GM12878 (cell line): Measurements from ENCODE around the gene XPO5. TPM values are rescaled to one million over a fixed set of nuclear protein-coding genes. Genes with fewer than 3 reads are reported as not detected.
"Not testable (repeated sequence)": the region's sequence is repeated elsewhere in the genome, so short reads cannot be mapped to it uniquely, and the experiment has no call there.

Source experiments
- ATAC-seq: fragments of 200-7000 bp; cut with Tn5 transposase; 3 replicates; pipeline ENCODE4 v1.9.1; 2020; ENCODE audit warnings: mild to moderate bottlenecking, moderate library complexity
- BruUV-seq: library from RNA; stranded (reverse); fragments of 400-500 nt; replicated peaks from 2 replicates; lab custom pipeline; 2021; lab: Mats Ljungman, UMichigan
- CTCF ChIA-PET: fragments of 300-600 bp; sonication (Branson Sonifier 250); formaldehyde crosslinking; extraction: SDS; loops from one replicate; lab custom pipeline; 2021; ENCODE audit warnings: inconsistent platforms; lab: Yijun Ruan, JAX
- POLR2A ChIA-PET: fragments of 350-600 bp; formaldehyde crosslinking; extraction: SDS; loops from one replicate; lab custom pipeline; 2021; ENCODE audit warnings: inconsistent platforms; lab: Charles Lee
- RAD21 ChIA-PET: fragments of 300-600 bp; sonication (Branson Sonifier 250); formaldehyde crosslinking; loops from one replicate; lab custom pipeline; 2023; ENCODE audit warnings: antibody characterized with exemption; ENCODE audit not compliant: unreplicated experiment; lab: Charles Lee
- SMC1A ChIA-PET: fragments of 300-600 bp; sonication (Branson Sonifier 250); formaldehyde crosslinking; loops from one replicate; lab custom pipeline; 2023; ENCODE audit not compliant: unreplicated experiment, uncharacterized antibody; lab: Charles Lee
- DNase-seq: peaks from one replicate; pipeline ENCODE4 v3.0.0-alpha.2; 2011; ENCODE audit warnings: low read depth, low spot score
- FAIRE-seq: peaks from 3 replicates; lab custom pipeline; 2011; peaks lifted over from hg19 to GRCh38; lab: Jason Lieb, UNC
- H2AFZ ChIP-seq: 2 replicates; pipeline ENCODE4 v1.6.0; 2011; ENCODE audit warnings: low read depth, low read length, control low read depth; ENCODE audit not compliant: control insufficient read depth
- H3K27ac ChIP-seq: 2 replicates; pipeline ENCODE4 v1.5.1; 2011; ENCODE audit warnings: control low read depth; ENCODE audit not compliant: control insufficient read depth, insufficient read depth
- H3K27me3 ChIP-seq, 2 experiments: replicated peaks in 1 of 2; 2 replicates each; pipeline versions ENCODE4 v1.6.0 to v1.6.1; 2011; ENCODE audit warnings: low read length in 1 of 2; ENCODE audit not compliant: control insufficient read depth in 2 of 2, insufficient read depth in 2 of 2
- H3K36me3 ChIP-seq, 2 experiments: 2 replicates each; pipeline ENCODE4 v1.5.1; 2011; ENCODE audit warnings: low read length in 1 of 2; ENCODE audit not compliant: control insufficient read depth in 2 of 2, insufficient read depth in 2 of 2
- H3K4me1 ChIP-seq: 2 replicates; pipeline ENCODE4 v1.6.1; 2011; ENCODE audit warnings: mild to moderate bottlenecking, low read length, moderate library complexity, mixed read lengths; ENCODE audit not compliant: control insufficient read depth, insufficient read depth
- H3K4me2 ChIP-seq: 2 replicates; pipeline ENCODE4 v1.6.0; 2011; ENCODE audit warnings: control low read depth; ENCODE audit not compliant: control insufficient read depth, insufficient read depth
- H3K4me3 ChIP-seq: fragments of 200-600 bp; sonication (generic); 2 replicates; pipeline ENCODE4 v1.5.1; 2016
- H3K79me2 ChIP-seq: 2 replicates; pipeline ENCODE4 v1.6.0; 2011; ENCODE audit warnings: low read length; ENCODE audit not compliant: control insufficient read depth, insufficient read depth
- H3K9ac ChIP-seq: 2 replicates; pipeline ENCODE4 v1.8.0; 2011; ENCODE audit warnings: low read length, control low read depth, mixed read lengths; ENCODE audit not compliant: control insufficient read depth, insufficient read depth
- H3K9me3 ChIP-seq: replicated peaks from 3 replicates; pipeline ENCODE4 v1.5.1; 2011; ENCODE audit warnings: mild to moderate bottlenecking, low read length; ENCODE audit not compliant: control insufficient read depth, insufficient read depth
- H4K20me1 ChIP-seq: 2 replicates; pipeline ENCODE4 v1.6.0; 2011; ENCODE audit not compliant: control insufficient read depth, insufficient read depth
- POLR2A ChIP-seq: IDR thresholded peaks from 2 replicates; pipeline ENCODE4 v1.6.1; 2011; ENCODE audit warnings: low read depth, mild to moderate bottlenecking, low read length
- RCOR1 ChIP-seq: conservative IDR thresholded peaks from 2 replicates; pipeline ENCODE4 v1.6.1; 2012; ENCODE audit warnings: low read depth, low read length, improper control_type of control experiment
- SIX5 ChIP-seq: IDR thresholded peaks from 2 replicates; pipeline ENCODE4 v1.6.1; 2011; ENCODE audit warnings: mild to moderate bottlenecking, low read depth, low read length, moderate library complexity; ENCODE audit not compliant: severe bottlenecking
- TCF3 ChIP-seq: IDR thresholded peaks from 2 replicates; pipeline ENCODE4 v1.6.1; 2012; ENCODE audit warnings: low read depth, mild to moderate bottlenecking, low read length, borderline replicate concordance; ENCODE audit not compliant: insufficient read depth
- YY1 ChIP-seq: IDR thresholded peaks from 2 replicates; pipeline ENCODE4 v1.6.1; 2011; ENCODE audit warnings: low read depth, mild to moderate bottlenecking, low read length
- WGBS: methylation state at CpG from one replicate; pipeline ENCODE4 v1.1.6; 2016; ENCODE audit warnings: low lambda C conversion rate; ENCODE audit not compliant: insufficient replicate concordance, insufficient coverage; ENCODE audit errors: missing lambda C conversion rate; 5-methylcytosine and 5-hydroxymethylcytosine counted together
- in situ Hi-C: fragments of 300-500 bp; cut with MboI; formaldehyde crosslinking; loops from 9 replicates; pipeline ENCODE4 v1.14.3; 2018; ENCODE audit warnings: mixed read lengths
- intact Hi-C: fragments of 100-400 bp; cut with micrococcal nuclease; formaldehyde crosslinking; loops from one replicate; pipeline ENCODE4 v1.14.2; 2022; ENCODE audit not compliant: unreplicated experiment
- polyA plus RNA-seq, 11 experiments: library from polyadenylated mRNA; depleted of rRNA in 4 of 11; unstranded in 6 of 11; stranded (reverse) in 5 of 11; fragments of >200 nt; fragmentation: Nextera tagmentation in 4 of 11; fragmentation: Illumina TruSeq in 1 of 11; extraction: Ambion mirVana in 4 of 11; extraction: Trizol in 1 of 11; gene quantifications; 1 replicate in 1 of 11; 2 replicates in 10 of 11; pipeline versions ENCODE4 v1.2.1 to v1.2.3, GENCODE V29; 2011 to 2016; ENCODE audit warnings: inconsistent platforms in 2 of 11, missing spikeins in 2 of 11, low read depth in 1 of 11
- total RNA-seq, 4 experiments: library from RNA; depleted of rRNA in 3 of 4; stranded (reverse); fragments of >200 nt in 3 of 4; fragmentation: Illumina TruSeq in 1 of 4; extraction: Trizol in 1 of 4; gene quantifications; 2 replicates each; pipeline versions ENCODE4 v1.2.1 to v1.2.3, GENCODE V29; 2013 to 2021
- TF ChIP-seq, protein P1 (sequence below): fragments of 450-650 bp; IDR thresholded peaks from 2 replicates; pipeline ENCODE4 v1.6.1; 2017; ENCODE audit warnings: mild to moderate bottlenecking, low read depth, inconsistent platforms; ENCODE audit not compliant: poor library complexity, severe bottlenecking

XPO5 gene
- total and polyA plus RNA-seq, 10 of the 15 experiments (the other 5 are each of a cell fraction or from before 2014, with no cell fraction given) = 11.3 to 76.0 (median 41.6) TPM

DNA sequence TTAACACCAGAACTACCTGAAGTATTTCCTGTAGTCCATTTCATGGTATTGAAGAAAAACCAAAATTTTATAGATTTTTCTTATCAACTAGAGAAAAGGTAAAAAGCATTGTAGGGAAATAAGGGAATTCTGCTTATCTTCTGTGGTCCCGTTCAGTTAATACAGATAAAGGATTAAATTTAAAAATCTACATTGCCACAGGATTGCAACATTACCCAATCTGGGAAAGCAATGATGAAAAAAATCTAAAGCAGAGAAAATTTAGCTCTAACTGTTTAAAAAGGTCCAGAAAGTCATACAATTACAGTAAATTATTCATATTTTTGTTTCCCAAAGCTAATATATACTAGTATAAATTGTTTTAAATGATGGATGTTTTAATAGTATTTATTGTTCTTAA, 18.1 kb upstream of the XPO5 start:
- ChIA-PET RAD21 (interaction anchor here (0.6 kb wide), 2 partner anchors 9 to 180 kb away, joined by 3 read pairs; no protein-coding TSS in a partner anchor), POLR2A (interaction anchor here (0.6 to 1.2 kb wide), 2 partner anchors 18 to 908 kb away, joined by 3 to 6 read pairs; partner anchors contain the start of genes POLH and XPO5), CTCF (interaction anchor here (1.1 to 1.6 kb wide), 3 partner anchors 14 to 630 kb away, joined by 3 to 8 read pairs (median 3); no protein-coding TSS in a partner anchor), SMC1A (interaction anchor here (1.5 kb wide), 1 partner anchor 17 kb away, joined by 3 read pairs; no protein-coding TSS in a partner anchor)
- WGBS = 94% methylated on average over 1 of the region's 1 CpG
- DNase-seq = no peak
- Histone ChIP-seq H3K27me3 (no peaks in the 10 kb centered on the region), H3K27ac (no peak overlapping the region), H4K20me1 (no peaks in the 10 kb centered on the region), H3K9ac (no peak overlapping the region), H3K4me1 (no peaks in the 10 kb centered on the region), H3K79me2 (no peaks in the 10 kb centered on the region), H3K36me3 (peaks cover 2 to 20% of the 10 kb centered on the region in 2 experiments; a peak in 3 of 4 replicates), H3K9me3 (no peaks in the 10 kb centered on the region), H2AFZ (no peak overlapping the region), H3K4me2 (no peak overlapping the region), H3K4me3 (no peak overlapping the region)
- no peak for FAIRE-seq
- TF ChIP-seq SIX5 = no peak
- TF ChIP-seq RCOR1 = no peak
- TF ChIP-seq TCF3 = no peak
- TF ChIP-seq, protein P1, sequence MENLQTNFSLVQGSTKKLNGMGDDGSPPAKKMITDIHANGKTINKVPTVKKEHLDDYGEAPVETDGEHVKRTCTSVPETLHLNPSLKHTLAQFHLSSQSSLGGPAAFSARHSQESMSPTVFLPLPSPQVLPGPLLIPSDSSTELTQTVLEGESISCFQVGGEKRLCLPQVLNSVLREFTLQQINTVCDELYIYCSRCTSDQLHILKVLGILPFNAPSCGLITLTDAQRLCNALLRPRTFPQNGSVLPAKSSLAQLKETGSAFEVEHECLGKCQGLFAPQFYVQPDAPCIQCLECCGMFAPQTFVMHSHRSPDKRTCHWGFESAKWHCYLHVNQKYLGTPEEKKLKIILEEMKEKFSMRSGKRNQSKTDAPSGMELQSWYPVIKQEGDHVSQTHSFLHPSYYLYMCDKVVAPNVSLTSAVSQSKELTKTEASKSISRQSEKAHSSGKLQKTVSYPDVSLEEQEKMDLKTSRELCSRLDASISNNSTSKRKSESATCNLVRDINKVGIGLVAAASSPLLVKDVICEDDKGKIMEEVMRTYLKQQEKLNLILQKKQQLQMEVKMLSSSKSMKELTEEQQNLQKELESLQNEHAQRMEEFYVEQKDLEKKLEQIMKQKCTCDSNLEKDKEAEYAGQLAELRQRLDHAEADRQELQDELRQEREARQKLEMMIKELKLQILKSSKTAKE = no peak
- no peak for TF ChIP-seq POLR2A
- TF ChIP-seq YY1 = no peak
- ATAC-seq = no peak
- in situ Hi-C loops (no loop called here), intact Hi-C loops (no loop called here)
- BruUV-seq = no TSS peak

DNA sequence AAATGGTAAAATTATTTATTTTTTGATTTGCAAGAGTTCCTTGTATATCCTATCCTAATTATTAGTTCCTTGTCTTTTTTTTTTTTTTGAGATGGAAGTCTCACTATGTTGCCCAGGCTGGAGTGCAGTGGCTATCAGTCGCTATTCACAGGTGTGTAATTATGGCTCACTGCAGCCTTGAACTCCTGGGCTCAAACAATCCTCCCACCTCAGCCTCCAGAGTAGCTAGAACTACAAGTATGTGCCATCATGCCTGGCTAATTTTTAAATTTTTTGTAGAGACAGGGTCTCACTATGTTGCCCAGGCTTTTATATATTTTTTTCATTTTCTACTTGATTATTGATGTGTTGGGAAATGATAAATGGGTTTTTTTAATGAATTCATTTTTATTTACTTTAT, 13.7 kb upstream of the XPO5 start:
- H2AFZ ChIP-seq, intact Hi-C loops, H3K4me3 ChIP-seq, H3K27ac ChIP-seq, H3K4me2 ChIP-seq, ATAC-seq, H3K4me1 ChIP-seq, H3K9ac ChIP-seq, RAD21 ChIA-PET, H3K27me3 ChIP-seq, H3K79me2 ChIP-seq, BruUV-seq, H4K20me1 ChIP-seq, FAIRE-seq, SMC1A ChIA-PET, DNase-seq, in situ Hi-C loops, H3K9me3 ChIP-seq: not testable (repeated sequence)
- WGBS = no CpG with 5 or more reads among the region's 1 CpG
- POLR2A ChIA-PET = interaction anchor here (0.7 kb wide), 1 partner anchor 340 kb away, joined by 3 read pairs; no protein-coding TSS in a partner anchor
- H3K36me3 ChIP-seq = peaks cover 6 to 27% of the 10 kb centered on the region in 2 experiments; a peak in 3 of 4 replicates
- CTCF ChIA-PET = interaction anchor here (0.6 to 3.5 kb wide), 2 partner anchors 19 to 361 kb away, joined by 3 to 15 read pairs; no protein-coding TSS in a partner anchor
